HEK293 (cell line): ENCODE data around the gene COPS9.

Source experiments
- CTCF ChIA-PET: fragments of 350-600 bp; formaldehyde crosslinking; extraction: SDS; loops from one replicate; lab custom pipeline; 2021; ENCODE audit warnings: antibody characterized with exemption; lab: Yijun Ruan, JAX
- POLR2A ChIA-PET: fragments of 300-600 bp; formaldehyde crosslinking; extraction: SDS; loops from one replicate; lab custom pipeline; 2020; ENCODE audit warnings: antibody characterized with exemption, inconsistent platforms; lab: Yijun Ruan, JAX
- H3K27ac ChIP-seq: fragments of 200-500 bp; sonication (Bioruptor generic); 2 replicates; pipeline ENCODE4 v1.5.1; 2014; ENCODE audit warnings: low read depth, low read length, control low read depth, inconsistent platforms; ENCODE audit errors: extremely low read depth
- H3K36me3 ChIP-seq, 2 experiments: fragments of 200-500 bp in 1 of 2; sonication (Bioruptor generic) in 1 of 2; 1 replicate in 1 of 2; 2 replicates in 1 of 2; pipeline ENCODE4 v1.5.1; 2014 to 2017; ENCODE audit warnings: inconsistent platforms in 2 of 2, low read length in 2 of 2; ENCODE audit not compliant: control insufficient read depth in 2 of 2, insufficient read depth in 1 of 2
- H3K4me1 ChIP-seq: fragments of 200-500 bp; sonication (Bioruptor generic); 2 replicates; pipeline ENCODE4 v1.5.1; 2014; ENCODE audit warnings: mild to moderate bottlenecking, low read length, inconsistent platforms; ENCODE audit not compliant: control insufficient read depth, insufficient read depth
- H3K4me3 ChIP-seq: 2 replicates; pipeline ENCODE4 v1.5.1; 2011; ENCODE audit warnings: low read depth, mild to moderate bottlenecking, control low read depth, low read length, moderate library complexity
- H3K9me3 ChIP-seq: fragments of 200-500 bp; sonication (Bioruptor generic); 2 replicates; pipeline ENCODE4 v1.5.1; 2014; ENCODE audit warnings: low read depth, low read length, inconsistent platforms; ENCODE audit not compliant: control insufficient read depth, insufficient read depth
- BCL11A ChIP-seq: fragments of 450-650 bp; formaldehyde crosslinking; IDR thresholded peaks from 2 replicates; pipeline ENCODE4 v1.5.1; 2016; ENCODE audit warnings: low read depth, missing biosample characterization, missing genetic modification characterization
- EGR2 ChIP-seq: fragments of 450-650 bp; formaldehyde crosslinking; IDR thresholded peaks from 2 replicates; pipeline ENCODE4 v1.5.1; 2016; ENCODE audit warnings: low read depth, missing biosample characterization, missing genetic modification characterization
- ELK4 ChIP-seq: IDR thresholded peaks from 2 replicates; pipeline ENCODE4 v1.6.1; 2011; ENCODE audit warnings: mild to moderate bottlenecking, low read depth, low read length, borderline replicate concordance
- GLIS1 ChIP-seq: fragments of 450-650 bp; formaldehyde crosslinking; IDR thresholded peaks from 2 replicates; pipeline ENCODE4 v1.5.1; 2016; ENCODE audit warnings: missing biosample characterization, missing genetic modification characterization
- KLF10 ChIP-seq: fragments of 450-650 bp; IDR thresholded peaks from 2 replicates; pipeline ENCODE4 v1.5.1; 2018; ENCODE audit warnings: missing biosample characterization, mild to moderate bottlenecking, missing genetic modification characterization
- PRDM10 ChIP-seq: fragments of 450-650 bp; formaldehyde crosslinking; IDR thresholded peaks from 2 replicates; pipeline ENCODE4 v1.5.1; 2016; ENCODE audit warnings: missing biosample characterization, missing genetic modification characterization
- PRDM4 ChIP-seq: fragments of 450-650 bp; formaldehyde crosslinking; IDR thresholded peaks from 2 replicates; pipeline ENCODE4 v1.5.1; 2017; ENCODE audit warnings: missing biosample characterization, missing genetic modification characterization
- SALL2 ChIP-seq: fragments of 450-650 bp; formaldehyde crosslinking; IDR thresholded peaks from 2 replicates; pipeline ENCODE4 v1.5.0; 2017; ENCODE audit warnings: missing biosample characterization, mild to moderate bottlenecking, missing genetic modification characterization, borderline replicate concordance
- TCF7L2 ChIP-seq: IDR thresholded peaks from 2 replicates; pipeline ENCODE4 v1.6.1; 2011; ENCODE audit warnings: low read depth, mild to moderate bottlenecking, inconsistent platforms, low read length, moderate library complexity, borderline replicate concordance
- ZNF148 ChIP-seq: fragments of 450-650 bp; formaldehyde crosslinking; IDR thresholded peaks from 2 replicates; pipeline ENCODE4 v1.5.0; 2017; ENCODE audit warnings: missing biosample characterization, missing genetic modification characterization, borderline replicate concordance
- ZNF521 ChIP-seq: fragments of 450-650 bp; formaldehyde crosslinking; IDR thresholded peaks from 2 replicates; pipeline ENCODE4 v1.5.1; 2017; ENCODE audit warnings: missing biosample characterization, mild to moderate bottlenecking, missing genetic modification characterization
- ZNF530 ChIP-seq: fragments of 450-650 bp; formaldehyde crosslinking; IDR thresholded peaks from 2 replicates; pipeline ENCODE4 v1.5.1; 2016; ENCODE audit warnings: low read depth, missing biosample characterization, missing genetic modification characterization
- ZNF610 ChIP-seq: fragments of 450-650 bp; formaldehyde crosslinking; IDR thresholded peaks from 2 replicates; pipeline ENCODE4 v1.5.1; 2016; ENCODE audit warnings: missing biosample characterization, missing genetic modification characterization, borderline replicate concordance
- ZNF626 ChIP-seq: fragments of 450-650 bp; sonication (Bioruptor Pico); formaldehyde crosslinking; IDR thresholded peaks from 2 replicates; pipeline ENCODE4 v1.5.1; 2018; ENCODE audit warnings: missing biosample characterization, missing genetic modification characterization, inconsistent platforms
- ZNF645 ChIP-seq: fragments of 450-650 bp; formaldehyde crosslinking; IDR thresholded peaks from 2 replicates; pipeline ENCODE4; 2016; ENCODE audit warnings: missing biosample characterization, missing genetic modification characterization
- ZNF701 ChIP-seq: fragments of 450-650 bp; formaldehyde crosslinking; IDR thresholded peaks from 2 replicates; pipeline ENCODE4 v1.5.1; 2016; ENCODE audit warnings: missing biosample characterization, missing genetic modification characterization
- ZNF76 ChIP-seq: fragments of 450-650 bp; formaldehyde crosslinking; IDR thresholded peaks from 2 replicates; pipeline ENCODE4; 2016; ENCODE audit warnings: low read depth, missing biosample characterization, missing genetic modification characterization, borderline replicate concordance
- ZSCAN16 ChIP-seq: fragments of 450-650 bp; formaldehyde crosslinking; IDR thresholded peaks from 2 replicates; pipeline ENCODE4 v1.5.1; 2016; ENCODE audit warnings: missing biosample characterization, missing genetic modification characterization
- TF ChIP-seq, protein P1 (sequence below): fragments of 450-650 bp; formaldehyde crosslinking; IDR thresholded peaks from 2 replicates; pipeline ENCODE4 v1.5.1; 2016; ENCODE audit warnings: missing biosample characterization, missing genetic modification characterization

The COPS9 gene

DNA sequence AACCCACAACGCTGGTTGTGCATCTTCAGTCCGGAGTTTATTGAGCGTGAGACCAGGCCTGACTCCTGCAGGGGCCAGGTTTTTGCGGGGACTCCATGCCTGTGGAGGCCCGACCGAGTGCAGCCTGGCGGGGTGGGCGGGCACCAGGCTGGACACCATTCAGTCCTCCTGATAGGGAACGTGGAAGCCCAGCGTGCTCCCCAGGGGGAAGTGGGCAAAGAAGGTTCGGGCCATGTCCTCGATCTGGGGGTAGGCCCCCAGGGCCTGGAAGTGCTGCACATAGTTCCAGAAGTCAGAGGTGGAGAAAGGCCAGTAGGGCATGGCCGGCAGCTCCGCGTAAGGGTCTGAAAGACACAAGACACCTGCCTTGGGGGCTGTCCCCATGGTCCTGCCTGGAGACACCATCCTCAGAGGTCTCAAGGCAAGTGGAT lies 2.9 kb upstream of the COPS9 start:
- Histone ChIP-seq H3K27ac (no peak overlapping the region), H3K36me3 (peaks cover 0 to 5% of the 10 kb centered on the region in 2 experiments; a peak in 1 of 3 replicates), H3K9me3 (no peaks in the 10 kb centered on the region), H3K4me3 (no peak overlapping the region), H3K4me1 (peaks cover 9% of the 10 kb centered on the region; the same call in 1 of the 2 replicates)
- TF ChIP-seq ZNF610 (no peak), ZNF701 (tag by site-specific recombination) (no peak), ZNF645 (tag by site-specific recombination) (no peak), ZNF76 (tag by site-specific recombination) (no peak), GLIS1 (no peak), BCL11A (no peak), SALL2 (tag by site-specific recombination) (no peak), ZSCAN16 (tag by site-specific recombination) (no peak)
- TF ChIP-seq, protein P1, sequence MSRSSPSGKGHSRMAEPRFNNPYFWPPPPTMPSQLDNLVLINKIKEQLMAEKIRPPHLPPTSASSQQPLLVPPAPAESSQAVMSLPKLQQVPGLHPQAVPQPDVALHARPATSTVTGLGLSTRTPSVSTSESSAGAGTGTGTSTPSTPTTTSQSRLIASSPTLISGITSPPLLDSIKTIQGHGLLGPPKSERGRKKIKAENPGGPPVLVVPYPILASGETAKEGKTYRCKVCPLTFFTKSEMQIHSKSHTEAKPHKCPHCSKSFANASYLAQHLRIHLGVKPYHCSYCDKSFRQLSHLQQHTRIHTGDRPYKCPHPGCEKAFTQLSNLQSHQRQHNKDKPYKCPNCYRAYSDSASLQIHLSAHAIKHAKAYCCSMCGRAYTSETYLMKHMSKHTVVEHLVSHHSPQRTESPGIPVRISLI (tag by site-specific recombination) = no peak
- ChIA-PET CTCF (interaction anchor here (2.1 to 3.0 kb wide), 2 partner anchors 11 to 78 kb away, joined by 9 to 15 read pairs; no protein-coding TSS in a partner anchor), POLR2A (no interaction called here)

DNA sequence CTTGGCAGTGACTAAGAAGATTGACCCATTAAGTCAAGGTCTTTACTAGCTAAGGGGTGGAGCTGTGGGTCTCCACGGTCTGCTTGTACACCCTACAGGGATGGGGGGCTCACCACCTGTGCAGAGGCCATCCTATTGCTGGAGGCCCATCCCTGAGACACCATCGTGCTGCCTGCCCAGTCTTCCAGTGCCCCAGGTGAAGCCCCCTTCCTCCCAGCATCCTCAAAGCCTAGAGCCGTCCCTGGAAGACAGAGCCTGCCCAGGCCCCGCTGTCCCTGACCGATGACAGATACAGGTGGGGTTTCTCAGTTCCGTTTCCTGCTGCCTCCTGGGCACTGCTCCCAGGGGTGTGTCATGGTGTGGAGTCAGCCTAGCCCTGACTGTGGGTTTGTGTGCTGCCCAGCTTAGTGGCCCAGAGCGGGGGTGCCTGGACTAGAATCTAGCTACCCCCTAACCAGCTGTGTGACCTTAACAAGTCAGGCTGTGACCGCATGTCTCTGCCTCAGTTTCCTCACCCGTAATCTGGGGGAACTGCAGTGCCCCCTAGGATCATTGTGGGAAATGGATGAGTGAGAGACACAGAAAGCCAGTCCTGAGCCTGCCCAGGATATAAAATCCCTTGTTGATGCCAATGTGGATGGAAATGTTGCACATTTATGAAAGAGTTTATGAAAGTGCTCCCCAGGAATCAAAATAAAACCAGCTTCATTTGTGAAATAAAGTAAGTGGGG lies 2.3 kb upstream of the COPS9 start:
- ChIA-PET POLR2A (no interaction called here), CTCF (interaction anchor here (0.6 to 1.0 kb wide), 3 partner anchors 12 to 103 kb away, joined by 3 to 4 read pairs (median 4); no protein-coding TSS in a partner anchor)
- Histone ChIP-seq H3K9me3 (no peaks in the 10 kb centered on the region), H3K27ac (no peak overlapping the region), H3K4me1 (peaks cover 9% of the 10 kb centered on the region; the same call in 1 of the 2 replicates), H3K4me3 (no peak overlapping the region), H3K36me3 (peaks cover 0 to 11% of the 10 kb centered on the region in 2 experiments; a peak in 1 of 3 replicates)
- TF ChIP-seq ZNF530 (tag by site-specific recombination) (no peak), PRDM10 (tag by site-specific recombination) (no peak), ELK4 (no peak), EGR2 (tag by site-specific recombination) (no peak), ZNF148 (tag by site-specific recombination) (no peak), PRDM4 (no peak), KLF10 (tag by site-specific recombination) (no peak), ZNF626 (no peak), ZNF521 (tag by site-specific recombination) (no peak), TCF7L2 (no peak)
